Naive B cell (primary cell): ENCODE results near the gene DDX46. TPM values are rescaled to one million over a fixed set of nuclear protein-coding genes. Genes with fewer than 3 reads are reported as not detected.
"Not testable (repeated sequence)": the region's sequence is repeated elsewhere in the genome, so short reads cannot be mapped to it uniquely, and the experiment has no call there.

Experiments
- ATAC-seq, 2 donors: fragments of 150-1000 bp; cut with Tn5 transposase; 2 replicates each; pipeline ENCODE4 v1.10.0; 2021; ENCODE audit warnings: low read depth in 2 of 2, mild to moderate bottlenecking in 2 of 2, moderate library complexity in 2 of 2
- DNase-seq: peaks from one replicate; pipeline ENCODE4 v3.0.0; 2022
- H3K27ac Mint-ChIP-seq, 6 donors: one replicate each; pipeline ENCODE4 v1.8.0; 2020 to 2022; ENCODE audit warnings: mild to moderate bottlenecking in 6 of 6, mixed read lengths in 6 of 6, moderate library complexity in 5 of 6, inconsistent platforms in 2 of 6
- H3K27me3 Mint-ChIP-seq, 3 donors: one replicate each; pipeline ENCODE4 v1.8.0; 2021 to 2022; ENCODE audit warnings: mixed read lengths in 3 of 3, mild to moderate bottlenecking in 1 of 3
- H3K36me3 Mint-ChIP-seq, 2 donors: one replicate each; pipeline ENCODE4 v1.8.0; 2020 to 2022; ENCODE audit warnings: mixed read lengths in 2 of 2, inconsistent platforms in 1 of 2, mild to moderate bottlenecking in 1 of 2
- H3K4me1 Mint-ChIP-seq, 3 donors: one replicate each; pipeline ENCODE4 v1.8.0; 2020 to 2022; ENCODE audit warnings: mixed read lengths in 3 of 3, inconsistent platforms in 1 of 3, mild to moderate bottlenecking in 1 of 3, moderate library complexity in 1 of 3
- H3K4me3 Mint-ChIP-seq, 8 donors: one replicate each; pipeline ENCODE4 v1.8.0; 2020 to 2022; ENCODE audit warnings: mild to moderate bottlenecking in 8 of 8, mixed read lengths in 8 of 8, moderate library complexity in 8 of 8, inconsistent platforms in 2 of 8
- H3K9me3 Mint-ChIP-seq, 7 donors: one replicate each; pipeline ENCODE4 v1.8.0; 2020 to 2022; ENCODE audit warnings: mixed read lengths in 7 of 7, mild to moderate bottlenecking in 5 of 7, inconsistent platforms in 2 of 7, moderate library complexity in 1 of 7
- polyA plus RNA-seq, 6 donors: library from polyadenylated mRNA; unstranded; fragments of 300-500 nt; fragmentation: Illumina TruSeq; gene quantifications; one replicate each; pipeline ENCODE4 v1.2.3, GENCODE V29; 2021; ENCODE audit warnings: low read depth in 6 of 6

DDX46 gene
- polyA plus RNA-seq, 6 donors from 2014 or later: 17.7 to 24.7 (median 18.9) TPM

GRCh38 chr5:134742134-134742533, 16.4 kb upstream of the DDX46 start:
- no peak for ATAC-seq
- Mint-ChIP-seq H3K27me3 (no peaks in the 10 kb centered on the region), H3K4me3 (no peak overlapping the region), H3K9me3 (no peaks in the 10 kb centered on the region), H3K36me3 (no peaks in the 10 kb centered on the region), H3K4me1 (peaks cover 8 to 36% (median 26%) of the 10 kb centered on the region in 3 donors), H3K27ac (no peak overlapping the region)
- DNase-seq: no peak

- H3K4me1 Mint-ChIP-seq: peaks cover 6 to 7% (median 7%) of the 10 kb centered on the region in 3 donors
- peak overlapping the region; percentile 35 to 89 (median 68) for H3K27ac Mint-ChIP-seq
Measured at GRCh38 chr5:134749415-134749814, 9.2 kb upstream of the DDX46 start.

GRCh38 chr5:134758176-134758503, 439 bp upstream of the DDX46 start:
- H3K36me3 Mint-ChIP-seq: no peaks in the 10 kb centered on the region
- H3K27me3 Mint-ChIP-seq: no peaks in the 10 kb centered on the region
- H3K9me3 Mint-ChIP-seq: no peaks in the 10 kb centered on the region
- H3K4me1 Mint-ChIP-seq: peaks cover 31 to 40% (median 36%) of the 10 kb centered on the region in 3 donors
- DNase-seq (no peak), ATAC-seq (no peak)
- H3K27ac Mint-ChIP-seq: peak overlapping the region; percentile 93 to 99 (median 97)
- H3K4me3 Mint-ChIP-seq: peak overlapping the region; percentile 99 to 100 (median 100)

More at GRCh38 chr5:134749415-134749814, 9.2 kb upstream of the DDX46 start:
- Mint-ChIP-seq H3K36me3 (no peaks in the 10 kb centered on the region), H3K9me3 (no peaks in the 10 kb centered on the region), H3K27me3 (no peaks in the 10 kb centered on the region), H3K4me3 (no peak overlapping the region)
- ATAC-seq (no peak), DNase-seq (no peak)

- H3K4me1 Mint-ChIP-seq, H3K9me3 Mint-ChIP-seq, DNase-seq, H3K27me3 Mint-ChIP-seq, H3K4me3 Mint-ChIP-seq, H3K36me3 Mint-ChIP-seq, ATAC-seq: not testable (repeated sequence)
- peak overlapping the region in 2 of 6 donors; percentile 47 to 49 for H3K27ac Mint-ChIP-seq
Measured at GRCh38 chr5:134767528-134768291, 9.1 kb downstream of the DDX46 start.

GRCh38 chr5:134769206-134769605, 10.6 kb downstream of the DDX46 start:
- peaks cover 9 to 15% of the 10 kb centered on the region in 2 donors for H3K36me3 Mint-ChIP-seq
- H3K27me3 Mint-ChIP-seq: no peaks in the 10 kb centered on the region
- no peak for ATAC-seq
- no peaks in the 10 kb centered on the region for H3K9me3 Mint-ChIP-seq
- H3K4me3 Mint-ChIP-seq: no peak overlapping the region
- H3K27ac Mint-ChIP-seq: no peak overlapping the region
- DNase-seq: no peak
- H3K4me1 Mint-ChIP-seq: peaks cover 0 to 4% (median 0%) of the 10 kb centered on the region in 3 donors

GRCh38 chr5:134772461-134773125, 14.0 kb downstream of the DDX46 start:
- ATAC-seq: no peak
- DNase-seq: no peak

GRCh38 chr5:134777366-134777765, 18.8 kb downstream of the DDX46 start:
- Mint-ChIP-seq H3K4me3 (no peak overlapping the region), H3K9me3 (no peaks in the 10 kb centered on the region), H3K27me3 (no peaks in the 10 kb centered on the region), H3K36me3 (peaks cover 8 to 10% of the 10 kb centered on the region in 2 donors), H3K27ac (peak overlapping the region in 4 of 6 donors; percentile 26 to 60 (median 32)), H3K4me1 (peaks cover 5 to 6% (median 6%) of the 10 kb centered on the region in 3 donors)
- ATAC-seq (no peak), DNase-seq (no peak)

More at GRCh38 chr5:134772461-134773125, 14.0 kb downstream of the DDX46 start:
- no peaks in the 10 kb centered on the region for H3K27me3 Mint-ChIP-seq
- no peak overlapping the region for H3K4me3 Mint-ChIP-seq
- peaks cover 10 to 16% of the 10 kb centered on the region in 2 donors for H3K36me3 Mint-ChIP-seq
- no peaks in the 10 kb centered on the region for H3K9me3 Mint-ChIP-seq
- peaks cover 5% of the 10 kb centered on the region in 3 donors for H3K4me1 Mint-ChIP-seq
- peak overlapping the region in 3 of 6 donors; percentile 34 to 80 (median 53) for H3K27ac Mint-ChIP-seq

GRCh38 chr5:134784241-134784920, 25.8 kb downstream of the DDX46 start:
- Mint-ChIP-seq H3K9me3 (no peaks in the 10 kb centered on the region), H3K27ac (peak overlapping the region in 3 of 6 donors; percentile 35 to 72 (median 53)), H3K36me3 (peaks cover 0 to 9% of the 10 kb centered on the region in 2 donors), H3K4me1 (no peaks in the 10 kb centered on the region), H3K4me3 (no peak overlapping the region), H3K27me3 (no peaks in the 10 kb centered on the region)
- DNase-seq: peak; percentile 6
- no peak for ATAC-seq

- H3K4me3 Mint-ChIP-seq: no peak overlapping the region
- H3K27ac Mint-ChIP-seq: peak overlapping the region in 2 of 6 donors; percentile 43 to 53
- ATAC-seq (no peak), DNase-seq (no peak)
- H3K36me3 Mint-ChIP-seq: peaks cover 0 to 10% of the 10 kb centered on the region in 2 donors
- no peaks in the 10 kb centered on the region for H3K27me3 Mint-ChIP-seq
- no peaks in the 10 kb centered on the region for H3K9me3 Mint-ChIP-seq
- no peaks in the 10 kb centered on the region for H3K4me1 Mint-ChIP-seq
Measured at GRCh38 chr5:134784946-134785620, 26.5 kb downstream of the DDX46 start.

- no peaks in the 10 kb centered on the region for H3K9me3 Mint-ChIP-seq
- no peak overlapping the region for H3K4me3 Mint-ChIP-seq
- H3K4me1 Mint-ChIP-seq: no peaks in the 10 kb centered on the region
- H3K36me3 Mint-ChIP-seq: peaks cover 0 to 15% of the 10 kb centered on the region in 2 donors
- ATAC-seq: no peak
- H3K27ac Mint-ChIP-seq: no peak overlapping the region
- DNase-seq: no peak
- no peaks in the 10 kb centered on the region for H3K27me3 Mint-ChIP-seq
Measured at GRCh38 chr5:134787692-134788091, 29.1 kb downstream of the DDX46 start.

- no peak for ATAC-seq
- no peaks in the 10 kb centered on the region for H3K9me3 Mint-ChIP-seq
- H3K4me3 Mint-ChIP-seq: no peak overlapping the region
- no peak overlapping the region for H3K27ac Mint-ChIP-seq
- H3K27me3 Mint-ChIP-seq: no peaks in the 10 kb centered on the region
- H3K4me1 Mint-ChIP-seq: no peaks in the 10 kb centered on the region
- peaks cover 0 to 28% of the 10 kb centered on the region in 2 donors for H3K36me3 Mint-ChIP-seq
- no peak for DNase-seq
Measured at GRCh38 chr5:134791580-134791979, 33.0 kb downstream of the DDX46 start.

- Mint-ChIP-seq H3K27me3 (no peaks in the 10 kb centered on the region), H3K4me3 (no peak overlapping the region), H3K27ac (peak overlapping the region in 1 of 6 donors; percentile 53), H3K36me3 (peaks cover 0 to 25% of the 10 kb centered on the region in 2 donors), H3K9me3 (no peaks in the 10 kb centered on the region), H3K4me1 (no peaks in the 10 kb centered on the region)
- DNase-seq (no peak), ATAC-seq (no peak)
Measured at GRCh38 chr5:134792286-134792685, 33.7 kb downstream of the DDX46 start.

GRCh38 chr5:134793111-134793510, 34.5 kb downstream of the DDX46 start:
- peaks cover 0 to 28% of the 10 kb centered on the region in 2 donors for H3K36me3 Mint-ChIP-seq
- no peaks in the 10 kb centered on the region for H3K27me3 Mint-ChIP-seq
- DNase-seq: no peak
- ATAC-seq: no peak
- H3K4me1 Mint-ChIP-seq: no peaks in the 10 kb centered on the region
- H3K27ac Mint-ChIP-seq: peak overlapping the region in 2 of 6 donors; percentile 3 to 61
- no peaks in the 10 kb centered on the region for H3K9me3 Mint-ChIP-seq
- no peak overlapping the region for H3K4me3 Mint-ChIP-seq
